HG03520 (cell line): ENCODE measurements around the gene HLA-DOB.
"Not testable (repeated sequence)": the region's sequence is repeated elsewhere in the genome, so short reads cannot be mapped to it uniquely, and the experiment has no call there.

ENCODE experiments used
- ATAC-seq: cut with Tn5 transposase; IDR thresholded peaks from one replicate; pipeline ENCODE4 v1.9.1; 2021; ENCODE audit warnings: mild to moderate bottlenecking, moderate library complexity; ENCODE audit not compliant: unreplicated experiment

HLA-DOB gene

DNA sequence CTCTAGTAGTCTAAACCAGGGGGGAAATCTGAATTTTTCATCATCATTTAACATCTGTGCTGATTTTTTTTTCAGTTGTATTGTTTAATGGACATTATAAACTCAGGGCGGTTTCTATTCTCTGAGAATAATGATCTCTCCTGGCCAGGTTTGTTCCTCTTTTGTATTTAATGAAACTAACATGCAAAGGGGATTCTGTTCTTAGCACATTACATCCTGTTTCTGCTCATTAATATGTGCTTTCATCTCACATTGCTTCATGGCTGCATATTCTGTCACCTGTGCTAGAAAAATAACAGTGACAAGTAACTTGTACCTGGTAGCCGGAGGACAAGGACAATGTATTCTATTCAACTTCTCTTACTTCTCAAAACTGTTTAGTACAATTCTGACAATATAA, 806 bp downstream of the HLA-DOB start:
- ATAC-seq: no peak

DNA sequence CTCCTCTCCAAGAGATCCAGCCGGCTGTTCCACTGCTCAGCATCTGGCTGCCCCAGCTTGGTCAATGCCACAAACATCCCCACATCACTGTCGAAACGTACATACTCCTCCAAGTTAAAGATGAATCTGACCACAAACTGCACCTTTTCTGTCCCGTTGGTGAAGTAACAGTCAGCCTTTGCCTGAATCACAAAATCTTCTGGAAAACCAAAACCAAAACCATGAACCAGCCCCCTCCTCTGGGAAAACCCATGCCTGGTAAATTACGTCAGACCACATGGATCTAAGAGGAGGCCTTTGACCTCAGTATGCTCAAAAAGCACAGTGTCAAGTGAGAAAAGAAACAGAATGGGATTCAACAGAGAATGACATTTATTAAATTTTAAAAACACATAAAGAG, 1.7 kb downstream of the HLA-DOB start:
- no peak for ATAC-seq

GRCh38 chr6:32814145-32814544, 2.7 kb downstream of the HLA-DOB start:
- ATAC-seq: no peak

GRCh38 chr6:32809171-32809570, 7.6 kb downstream of the HLA-DOB start:
- no peak for ATAC-seq

GRCh38 chr6:32807020-32807580, 9.7 kb downstream of the HLA-DOB start:
- no peak for ATAC-seq

DNA sequence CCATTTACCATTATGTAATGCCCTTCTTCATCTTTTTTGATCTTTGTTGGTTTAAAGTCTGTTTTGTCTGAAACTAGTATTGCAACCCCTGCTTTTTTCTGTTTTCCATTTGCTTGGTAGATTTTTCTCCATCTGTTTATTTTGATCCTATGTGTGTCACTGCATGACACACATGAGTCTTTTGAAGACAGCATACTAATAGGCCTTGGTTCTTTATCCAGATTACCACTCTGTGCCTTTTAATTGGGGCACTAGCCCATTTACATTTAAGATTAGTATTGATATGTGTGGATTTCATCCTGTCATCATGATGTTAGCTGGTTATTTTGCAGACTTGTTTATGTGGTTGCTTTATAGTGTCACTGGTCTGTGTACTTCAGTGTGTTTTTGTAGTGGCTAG, 11.4 kb downstream of the HLA-DOB start:
- not testable (repeated sequence) for ATAC-seq

DNA sequence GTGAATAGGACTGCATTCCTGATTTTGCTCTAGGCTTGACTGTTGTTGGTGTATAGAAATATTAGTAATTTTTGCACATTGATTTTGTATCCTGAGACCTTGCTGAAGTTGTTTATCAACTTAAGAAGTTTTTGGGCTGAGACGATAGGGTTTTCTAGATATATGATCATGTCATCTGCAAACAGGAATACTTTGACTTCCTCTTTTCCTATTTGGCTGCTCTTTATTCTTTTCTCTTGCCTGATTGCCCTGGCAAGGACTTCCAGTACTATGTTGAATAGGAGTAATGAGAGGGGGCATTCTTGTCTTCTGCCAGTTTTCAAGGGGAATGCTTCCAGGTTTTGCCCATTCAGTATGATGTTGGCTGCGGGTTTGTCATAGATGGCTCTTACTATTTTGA, 13.4 kb downstream of the HLA-DOB start:
- no peak for ATAC-seq

- ATAC-seq: no peak
These were observed 17.1 kb downstream of the HLA-DOB start for GRCh38 chr6:32799740-32800139.

DNA sequence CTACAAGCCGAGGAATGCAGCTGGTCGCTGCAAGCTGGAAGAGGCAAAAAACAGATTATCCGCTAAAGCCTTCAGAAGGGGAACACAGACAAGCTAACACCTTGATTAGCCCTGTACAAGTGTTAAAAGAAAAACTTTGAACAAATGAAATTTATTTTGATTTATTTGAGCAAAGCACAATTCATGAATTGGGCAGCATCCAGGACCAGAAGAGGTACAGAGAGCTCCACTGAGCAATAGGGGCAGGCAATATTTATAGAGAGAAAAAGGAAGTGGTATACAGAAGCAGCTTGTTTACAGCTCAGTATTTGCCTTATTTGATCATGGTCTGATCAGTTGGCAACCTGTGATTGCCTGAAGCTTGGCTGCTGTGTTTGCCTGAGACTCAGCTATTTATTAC, 17.6 kb downstream of the HLA-DOB start:
- ATAC-seq: no peak

- no peak for ATAC-seq
These were observed 19.7 kb downstream of the HLA-DOB start for GRCh38 chr6:32796848-32797776.

DNA sequence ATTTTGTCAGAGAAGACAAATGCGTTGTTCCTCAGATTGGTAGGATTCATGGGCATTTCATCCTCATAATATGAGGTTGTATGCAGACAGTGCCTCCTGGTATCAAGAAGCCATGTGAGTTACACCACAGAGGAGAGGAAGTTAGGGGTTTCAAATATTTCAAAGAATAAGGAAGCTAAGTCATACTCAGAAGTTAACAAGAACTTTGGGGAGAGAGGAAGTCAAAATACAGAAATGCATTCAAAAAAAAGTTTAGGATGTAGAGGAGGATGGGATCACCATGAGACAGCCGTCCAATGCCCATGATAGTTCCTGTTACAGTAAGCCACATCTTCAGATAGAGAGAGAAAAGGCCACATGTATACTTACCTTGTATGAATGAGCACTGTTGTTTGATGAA, 22.3 kb downstream of the HLA-DOB start:
- ATAC-seq: no peak

GRCh38 chr6:32792901-32793435, 23.8 kb downstream of the HLA-DOB start:
- ATAC-seq: no peak

DNA sequence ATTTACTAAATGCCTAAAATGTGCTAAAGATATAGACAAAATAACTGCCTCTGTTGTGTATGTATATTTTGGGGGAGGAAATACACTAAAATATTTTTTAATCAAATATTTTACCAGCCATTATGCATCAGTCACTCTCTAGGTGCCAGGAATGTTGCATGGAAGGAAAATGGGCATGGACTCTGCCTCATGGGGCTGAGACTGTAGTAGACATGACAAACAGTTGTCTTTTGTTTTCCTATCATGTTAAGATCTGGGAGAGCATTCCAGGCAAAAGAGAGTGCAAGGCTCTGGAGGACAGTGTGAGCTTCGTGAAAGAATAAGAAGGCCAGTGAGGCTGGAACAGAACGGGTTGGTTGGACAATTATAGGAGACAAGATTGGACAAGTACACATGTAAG, 26.5 kb downstream of the HLA-DOB start:
- ATAC-seq: no peak

DNA sequence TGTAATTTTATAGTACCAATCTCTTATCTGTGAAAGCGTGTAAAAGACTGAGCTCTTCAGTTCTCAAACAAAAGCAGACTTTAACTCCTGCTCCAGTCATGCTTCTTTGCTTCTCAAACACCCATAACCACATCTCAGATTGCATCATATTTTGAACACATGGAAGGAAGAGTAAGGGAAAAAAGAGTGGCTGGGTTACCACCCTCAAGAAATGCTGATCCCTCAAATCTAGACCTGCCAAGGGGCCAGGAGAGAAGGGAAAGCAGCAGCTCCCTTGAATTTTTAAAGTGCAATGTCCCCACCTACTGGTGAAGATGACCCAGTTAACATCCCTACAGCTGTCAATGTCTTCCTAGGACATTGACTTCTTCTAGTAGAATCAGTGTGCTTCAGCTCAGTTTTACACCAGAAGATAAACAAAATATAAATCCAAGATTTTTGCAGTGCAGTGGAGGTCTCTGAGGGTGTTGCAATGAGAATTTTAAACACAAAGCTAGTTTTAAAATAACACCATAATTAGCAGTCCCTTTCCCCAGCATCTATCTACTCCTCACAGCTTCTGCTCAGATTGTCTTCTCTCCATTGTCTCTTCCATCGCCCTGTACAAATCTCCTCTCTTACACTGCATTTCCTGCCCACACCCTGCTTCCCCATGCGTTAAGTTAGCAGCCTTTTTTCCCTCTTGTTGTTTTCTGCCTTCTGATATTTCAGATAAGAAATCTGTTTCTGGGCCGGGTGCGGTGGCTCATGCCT, 30.8 kb downstream of the HLA-DOB start:
- no peak for ATAC-seq

- not testable (repeated sequence) for ATAC-seq
These were observed 33.9 kb downstream of the HLA-DOB start for GRCh38 chr6:32782923-32783322.

DNA sequence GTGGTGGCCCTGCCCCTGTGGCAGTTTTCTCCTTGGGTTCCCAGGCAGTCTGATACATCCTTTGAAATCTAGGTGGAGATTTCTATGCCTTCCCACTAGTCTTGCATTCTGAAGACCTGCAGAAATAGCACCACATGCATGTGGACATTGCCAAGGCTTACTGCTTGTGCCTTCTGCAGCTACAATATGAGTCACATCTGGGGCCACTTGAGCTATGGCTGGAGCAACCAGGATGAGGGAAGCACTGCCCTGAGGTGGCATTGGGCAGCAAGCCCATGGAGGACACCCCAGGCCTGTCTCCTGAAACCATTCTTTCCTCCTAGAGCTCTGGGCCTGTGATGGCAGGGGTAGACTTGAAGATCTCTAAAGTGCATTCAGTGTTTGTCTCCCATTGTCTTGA, 37.8 kb downstream of the HLA-DOB start:
- ATAC-seq: no peak

- ATAC-seq: no peak
These were observed 41.7 kb downstream of the HLA-DOB start for GRCh38 chr6:32775071-32775470.

DNA sequence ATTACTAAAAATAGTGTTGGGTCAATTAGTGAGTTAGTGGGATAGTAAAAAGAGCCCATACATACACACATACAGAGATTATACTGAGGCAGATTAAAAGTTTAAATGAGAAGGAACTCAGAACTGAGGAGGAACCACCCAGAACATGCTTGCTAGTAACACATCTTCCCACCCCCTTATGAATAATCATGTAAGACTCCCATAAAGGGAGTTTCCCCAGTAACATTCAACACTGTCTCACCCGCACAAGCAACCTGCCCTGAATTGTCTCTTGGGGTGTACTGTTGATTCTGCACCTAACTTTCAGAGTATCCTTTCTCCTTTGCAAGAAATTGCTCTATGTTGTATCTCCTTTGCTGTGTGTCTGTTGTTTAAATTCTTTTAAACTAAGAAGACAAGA, 42.4 kb downstream of the HLA-DOB start:
- ATAC-seq: no peak

- ATAC-seq: no peak
These were observed 44.1 kb downstream of the HLA-DOB start for GRCh38 chr6:32772656-32773055.

GRCh38 chr6:32764048-32764447, 52.8 kb downstream of the HLA-DOB start:
- ATAC-seq: no peak

DNA sequence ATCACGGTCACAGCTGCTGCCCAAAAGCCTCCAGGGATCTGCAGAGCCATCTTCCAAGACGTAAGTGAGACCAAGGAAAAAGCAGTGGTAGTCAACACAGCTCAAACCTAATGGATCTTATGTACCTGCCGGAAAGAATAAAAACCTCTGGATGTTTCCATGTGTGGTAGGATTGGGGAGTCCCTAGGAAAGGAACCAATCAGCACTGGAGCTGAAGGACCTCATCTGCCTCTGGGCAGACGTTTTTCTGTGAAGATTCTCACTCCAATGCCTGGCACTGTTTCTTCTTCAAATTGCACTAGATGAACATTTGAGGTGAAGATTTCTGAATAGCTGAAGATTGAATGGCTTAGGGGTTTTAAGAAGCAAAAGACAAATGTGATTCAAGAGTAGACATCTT, 53.4 kb downstream of the HLA-DOB start, which contains the start of gene HLA-DQB2:
Gene HLA-DQB2 (minus strand): TSS at position 112 of the 400 bp plus-strand sequence. CDS start 62 bp downstream, at position 50.
- ATAC-seq: no peak
